ACHN (cell line): Measurements from ENCODE around the gene SYT12.
"Not testable (repeated sequence)": the region's sequence is repeated elsewhere in the genome, so short reads cannot be mapped to it uniquely, and the experiment has no call there.

Experiments
- DNase-seq: peaks from one replicate; pipeline ENCODE4 v3.0.0-alpha.2; 2015
- in situ Hi-C: cut with HindIII; loops from 2 replicates; pipeline ENCODE4 v1.10.0; 2017; ENCODE audit warnings: low sequenced_read_pairs, low pct_ligation_motif_present, low pct_unique_long_range_greater_than_20kb

The SYT12 gene, protein sequence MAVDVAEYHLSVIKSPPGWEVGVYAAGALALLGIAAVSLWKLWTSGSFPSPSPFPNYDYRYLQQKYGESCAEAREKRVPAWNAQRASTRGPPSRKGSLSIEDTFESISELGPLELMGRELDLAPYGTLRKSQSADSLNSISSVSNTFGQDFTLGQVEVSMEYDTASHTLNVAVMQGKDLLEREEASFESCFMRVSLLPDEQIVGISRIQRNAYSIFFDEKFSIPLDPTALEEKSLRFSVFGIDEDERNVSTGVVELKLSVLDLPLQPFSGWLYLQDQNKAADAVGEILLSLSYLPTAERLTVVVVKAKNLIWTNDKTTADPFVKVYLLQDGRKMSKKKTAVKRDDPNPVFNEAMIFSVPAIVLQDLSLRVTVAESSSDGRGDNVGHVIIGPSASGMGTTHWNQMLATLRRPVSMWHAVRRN

DNA sequence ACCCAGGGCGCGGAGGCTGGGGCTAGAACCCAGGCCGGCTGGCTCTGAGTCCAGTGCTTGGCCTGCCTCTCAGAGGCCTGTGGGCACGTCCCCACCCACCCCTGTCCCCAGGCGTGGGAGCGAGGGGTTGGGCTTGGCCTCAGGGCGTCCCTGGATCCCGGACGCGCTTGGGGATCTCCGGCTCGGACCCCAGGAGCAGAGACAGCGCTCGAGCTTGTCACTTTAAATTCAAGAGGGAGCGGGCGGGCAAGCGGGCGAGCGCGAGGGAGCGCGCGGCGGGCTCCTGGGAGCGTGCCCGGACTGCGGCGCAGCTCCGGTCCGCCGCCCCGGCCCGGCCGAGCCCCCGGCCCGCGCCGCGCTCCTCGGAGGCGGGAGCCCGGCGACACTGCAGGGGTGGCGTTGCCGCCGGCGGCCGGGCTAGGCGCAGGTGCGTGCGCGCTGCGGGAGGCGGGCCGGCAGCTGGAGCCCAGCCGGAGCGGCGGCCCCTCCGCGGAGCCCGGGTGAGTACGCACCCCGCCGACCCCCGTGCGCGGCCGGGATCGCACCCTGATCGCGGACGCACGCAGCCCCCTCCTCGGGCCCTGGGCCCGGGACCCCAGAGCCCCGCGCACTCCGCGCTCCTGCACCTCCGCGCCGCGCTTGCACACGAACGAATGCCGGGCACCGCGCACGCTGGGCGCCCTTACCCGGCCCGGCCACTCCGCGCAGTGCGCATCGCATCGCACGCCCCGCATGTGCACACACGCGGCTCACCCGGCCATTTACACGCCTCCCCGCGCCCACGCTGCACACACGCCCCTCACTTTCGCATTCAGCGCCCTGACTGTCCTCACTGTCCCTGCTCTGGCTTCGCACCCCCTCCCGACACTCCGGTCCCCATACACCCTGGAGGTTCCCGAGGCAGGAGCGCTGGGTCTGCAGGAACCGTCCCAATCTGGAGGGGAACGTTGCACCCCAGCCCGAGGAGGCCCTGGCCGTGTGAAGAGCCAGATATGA lies at the start of gene SYT12:
SYT12 (plus strand) TSS at position 174 of the 996 bp plus-strand sequence. CDS start 7,011 bp downstream, outside the sequence.
- in situ Hi-C loops: no loop called here
- DNase-seq: no peak

DNA sequence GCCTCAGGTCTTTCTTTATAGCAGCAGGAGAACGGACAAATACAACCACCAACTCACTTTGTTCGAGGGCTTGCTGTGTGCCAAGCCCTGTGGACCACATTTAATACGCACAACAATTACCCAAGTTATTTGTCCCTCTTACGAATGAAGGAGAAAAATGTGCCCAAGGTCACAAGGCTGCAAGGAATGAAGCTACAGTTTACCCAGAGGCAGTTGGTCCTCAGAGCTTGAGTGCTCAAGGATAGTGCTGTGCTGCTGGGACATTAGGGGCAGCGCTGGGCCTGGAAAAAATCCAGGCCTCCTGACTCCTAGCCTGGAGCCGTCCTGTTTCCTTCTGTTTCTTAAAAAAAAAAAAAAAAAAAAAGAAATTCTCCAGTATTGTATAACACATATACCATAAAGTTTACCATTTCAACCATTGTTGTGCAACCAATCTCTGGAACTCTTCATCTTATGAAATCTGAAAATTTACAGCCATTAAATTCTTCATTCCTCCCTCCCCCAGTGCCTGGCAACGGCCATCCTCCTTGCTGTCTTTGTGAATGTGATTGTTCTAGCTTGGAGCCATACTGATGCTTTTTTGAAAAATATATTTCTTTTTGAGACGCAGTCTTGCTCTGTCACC lies 48.9 kb upstream of the SYT12 start:
- in situ Hi-C loops: no loop called here
- DNase-seq: no peak

DNA sequence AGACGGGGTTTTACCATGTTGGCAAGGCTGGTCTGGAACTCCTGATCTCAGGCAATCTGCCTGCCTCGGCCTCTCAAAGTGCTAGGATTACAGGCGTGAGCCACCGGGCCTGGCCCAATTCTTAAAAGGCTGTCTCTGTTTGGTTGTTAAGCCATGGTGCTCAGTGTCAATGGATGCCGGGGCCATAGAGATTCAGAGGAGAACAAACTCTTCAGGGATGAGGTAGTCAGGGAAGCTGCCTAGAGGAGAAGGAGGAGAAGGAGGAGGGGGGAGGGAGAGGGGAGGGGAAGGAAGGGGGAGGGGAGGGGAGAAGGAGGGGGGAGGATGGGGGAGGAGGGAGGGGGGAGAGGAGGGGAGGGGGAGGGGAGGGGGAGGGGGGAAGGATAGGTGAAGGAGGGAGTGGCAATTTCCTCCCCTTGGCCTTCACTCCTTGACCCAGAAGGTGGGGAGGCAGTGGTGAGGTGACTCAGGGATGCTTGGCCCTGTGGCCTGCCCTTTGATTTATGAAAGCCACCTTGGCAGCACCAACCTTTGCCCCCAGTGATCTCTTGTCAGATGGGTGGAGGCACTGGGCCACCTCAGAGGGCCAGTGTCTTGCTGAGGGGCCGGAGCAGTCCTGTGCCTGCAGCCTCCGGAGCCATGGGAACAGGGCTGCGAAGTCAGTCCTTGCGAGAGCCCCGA lies 48.1 kb upstream of the SYT12 start, which contains the start of gene C11orf86:
C11orf86 (plus strand) TSS at position 581 of the 681 bp plus-strand sequence; CDS start at position 640, 59 bp downstream.
- in situ Hi-C loops: no loop called here
- no peak for DNase-seq

DNA sequence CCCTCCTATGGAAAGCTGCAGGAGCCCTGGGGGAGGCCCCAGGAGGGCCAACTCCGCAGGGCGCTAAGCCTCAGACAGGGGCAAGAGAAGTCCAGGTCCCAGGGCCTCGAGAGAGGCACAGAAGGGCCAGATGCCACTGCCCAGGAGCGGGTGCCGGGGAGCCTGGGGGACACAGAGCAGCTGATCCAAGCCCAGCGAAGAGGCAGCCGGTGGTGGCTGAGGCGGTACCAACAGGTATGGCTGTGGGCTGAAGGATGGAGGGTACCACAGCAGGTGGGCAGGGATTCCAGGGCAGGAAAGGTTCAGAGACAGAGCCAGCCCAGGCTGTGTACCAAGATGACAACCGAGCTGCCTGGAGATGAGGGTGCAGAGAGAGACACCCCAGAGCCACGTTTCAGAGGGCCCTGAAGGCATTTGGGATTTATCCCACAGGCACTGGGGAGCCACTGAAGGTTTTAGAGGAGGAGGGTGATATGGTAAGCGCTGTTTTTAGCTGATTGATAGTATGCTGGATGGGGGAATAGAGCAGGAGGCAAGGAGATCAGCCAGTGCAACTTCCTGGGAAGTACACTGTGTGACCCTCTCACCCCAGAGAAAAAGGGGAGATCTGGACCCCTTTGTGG lies 47.4 kb upstream of the SYT12 start:
- DNase-seq: no peak
- in situ Hi-C loops: no loop called here

DNA sequence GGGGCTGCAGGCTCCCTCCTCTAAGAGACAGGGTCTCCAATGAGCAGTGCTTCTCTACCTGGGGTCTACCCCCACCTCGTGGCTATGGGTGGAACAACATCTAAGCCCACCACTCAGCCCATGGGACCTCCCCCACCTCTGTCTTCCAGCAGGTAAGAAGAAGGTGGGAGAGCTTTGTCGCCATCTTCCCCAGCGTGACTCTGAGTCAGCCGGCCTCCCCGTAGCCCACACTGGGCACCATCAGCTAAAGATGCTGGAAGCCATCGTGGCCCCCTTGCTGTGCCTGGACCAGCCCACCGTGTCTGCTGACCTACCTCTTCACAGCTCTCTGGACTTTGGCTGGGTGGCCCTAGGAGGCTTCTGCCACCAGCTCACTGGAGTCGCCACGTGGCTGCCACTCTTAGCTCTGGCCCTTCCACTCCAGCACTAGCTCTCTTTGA lies 46.9 kb upstream of the SYT12 start:
- in situ Hi-C loops: no loop called here
- DNase-seq: peak; percentile 19

DNA sequence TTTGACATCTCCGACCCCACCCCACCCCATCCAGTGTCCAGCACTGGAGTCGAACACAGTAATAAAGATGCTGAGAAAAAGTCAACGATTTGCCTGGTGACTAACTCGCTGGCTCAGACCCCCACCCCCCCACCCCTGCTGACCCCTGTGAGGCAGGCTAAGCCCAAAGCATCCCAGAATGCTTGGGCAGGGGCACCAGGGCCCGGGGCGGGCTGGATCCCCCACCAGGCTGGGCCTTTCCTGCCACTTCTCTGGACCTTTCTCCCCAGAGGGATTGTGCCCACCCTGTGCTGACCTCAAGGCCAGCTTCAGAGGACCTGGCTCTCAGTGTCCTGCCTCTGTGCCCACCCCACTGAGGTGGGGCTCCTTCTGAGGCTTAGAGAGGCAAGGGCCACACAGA lies 46.0 kb upstream of the SYT12 start:
- DNase-seq: no peak
- in situ Hi-C loops: no loop called here

DNA sequence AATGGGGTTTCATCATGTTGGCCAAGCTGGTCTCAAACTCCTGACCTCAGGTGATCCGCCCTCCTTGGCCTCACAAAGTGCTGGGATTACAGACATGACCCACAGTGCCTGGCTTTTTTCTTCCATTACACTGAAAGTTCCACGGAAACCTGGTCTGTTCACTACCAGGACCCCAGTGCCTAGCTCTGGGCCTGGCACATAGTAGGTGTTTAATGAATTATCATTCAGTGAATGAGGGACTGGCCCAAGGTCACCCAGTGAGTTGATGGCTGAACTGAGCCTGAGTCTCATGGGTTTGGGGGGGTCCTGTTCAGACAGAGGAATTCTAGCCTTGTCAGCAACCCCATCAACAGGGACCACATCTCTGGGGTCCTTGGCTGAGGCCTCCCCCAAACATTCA lies 44.7 kb upstream of the SYT12 start:
- no peak for DNase-seq
- in situ Hi-C loops: no loop called here

DNA sequence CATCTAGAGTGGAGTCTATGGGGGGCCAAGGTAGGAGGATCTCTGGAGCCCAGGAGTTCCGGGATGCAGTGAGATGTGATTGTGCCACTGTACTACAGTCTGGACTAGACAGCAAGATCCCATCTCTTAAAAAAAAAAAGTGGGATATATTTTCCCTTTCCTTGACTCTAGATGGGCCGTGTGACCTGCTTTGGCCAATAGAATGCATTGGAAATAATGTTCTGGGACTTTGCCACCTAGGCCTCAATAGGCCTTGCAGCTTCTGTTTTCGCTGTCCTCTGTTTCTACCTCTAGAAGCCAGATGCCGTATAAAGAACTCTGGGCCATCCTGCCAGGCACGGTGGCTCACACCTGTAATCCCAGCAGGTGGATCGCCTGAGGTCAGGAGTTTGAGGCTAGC lies 44.2 kb upstream of the SYT12 start:
- no peak for DNase-seq
- in situ Hi-C loops: no loop called here

DNA sequence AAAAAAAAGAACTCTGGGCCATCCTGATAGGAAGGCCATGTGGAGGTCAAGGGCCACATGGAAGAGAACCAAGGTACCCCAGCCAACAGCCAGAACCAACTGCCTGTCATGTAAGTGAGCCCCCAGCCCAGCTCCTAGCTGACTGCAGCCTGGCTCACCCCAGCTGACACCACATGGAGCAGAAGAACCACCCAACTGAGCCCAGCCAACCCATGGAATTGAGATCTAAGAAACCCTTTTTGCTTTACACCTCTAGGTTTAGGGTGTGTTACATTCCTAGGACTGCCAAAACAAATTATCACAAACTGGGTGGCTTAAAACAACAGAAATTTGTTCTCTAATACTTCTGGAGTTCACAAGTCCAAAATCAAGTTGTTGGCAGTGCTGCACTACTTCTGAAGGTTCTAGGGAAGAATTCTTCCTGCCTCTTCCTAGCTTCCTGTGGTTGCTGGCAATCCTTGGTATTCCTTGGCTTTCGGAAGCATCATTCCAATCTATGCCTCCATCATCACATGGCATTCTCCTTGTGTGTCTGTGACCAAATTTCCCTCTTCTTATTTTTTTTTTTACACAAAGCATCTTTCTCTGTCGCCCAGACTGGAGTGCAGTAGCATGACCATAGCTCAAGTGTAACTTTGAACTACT lies 43.5 kb upstream of the SYT12 start:
- in situ Hi-C loops: no loop called here
- peak; percentile 28 for DNase-seq

DNA sequence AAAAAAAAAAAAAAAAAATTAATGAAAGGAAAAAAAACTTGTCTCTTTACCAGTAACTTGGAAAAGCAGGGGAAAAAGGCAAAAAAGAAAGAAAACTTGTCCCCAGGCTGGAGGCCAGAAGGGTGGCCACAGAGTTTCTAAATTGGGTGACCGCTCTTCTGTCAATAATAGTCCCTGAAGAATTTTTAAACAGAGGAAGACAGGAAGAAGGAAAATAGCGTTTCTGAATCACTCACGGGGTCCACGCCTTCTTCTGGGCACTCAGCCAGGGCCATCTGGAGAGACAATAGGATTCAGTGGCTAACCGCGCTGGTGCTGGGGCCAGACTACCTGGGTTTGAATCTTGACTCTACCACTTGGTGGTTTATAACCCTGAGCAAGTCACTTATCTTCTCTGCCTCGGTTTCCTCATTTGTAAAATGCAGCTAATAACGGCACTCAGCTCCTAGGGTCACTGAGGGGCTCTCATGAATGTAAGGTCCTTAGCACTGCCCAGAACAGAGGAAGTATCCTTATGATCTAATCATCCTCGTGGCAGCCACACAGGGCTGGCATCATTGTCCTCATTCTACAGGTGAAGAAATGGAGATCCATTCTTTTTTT lies 40.9 kb upstream of the SYT12 start:
- in situ Hi-C loops: no loop called here
- DNase-seq: peak; percentile 89

DNA sequence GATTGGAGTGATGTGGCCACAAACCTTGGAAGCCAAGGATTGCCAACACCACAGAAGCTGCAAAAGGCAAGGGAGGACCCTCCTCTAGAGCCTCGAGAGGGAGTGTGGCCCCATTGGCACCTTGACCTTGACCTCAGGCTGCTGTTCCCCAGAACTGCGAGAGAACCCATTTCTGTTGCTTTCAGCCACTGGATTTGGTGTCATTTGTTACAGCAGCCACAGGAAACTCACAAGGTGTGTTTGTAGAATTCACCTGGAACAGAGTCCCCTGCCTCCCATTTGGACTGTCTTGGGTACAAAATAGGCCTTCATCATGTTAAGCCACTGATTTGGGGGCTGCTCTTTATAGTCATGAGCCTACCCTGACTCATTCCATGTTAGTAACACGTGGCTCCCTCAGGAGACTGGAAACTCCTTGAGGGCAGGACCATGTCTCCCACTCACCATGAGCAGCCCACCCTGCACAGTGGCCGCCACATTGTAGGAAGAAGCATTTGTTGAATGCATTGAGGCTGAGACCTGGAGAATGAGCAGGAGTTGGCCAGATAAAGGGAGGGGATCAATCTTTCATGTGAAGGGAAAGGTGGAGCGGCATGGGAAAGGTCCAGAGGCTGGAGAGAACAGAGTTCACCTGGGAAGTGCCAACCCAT lies 39.5 kb upstream of the SYT12 start:
- no peak for DNase-seq
- in situ Hi-C loops: no loop called here

DNA sequence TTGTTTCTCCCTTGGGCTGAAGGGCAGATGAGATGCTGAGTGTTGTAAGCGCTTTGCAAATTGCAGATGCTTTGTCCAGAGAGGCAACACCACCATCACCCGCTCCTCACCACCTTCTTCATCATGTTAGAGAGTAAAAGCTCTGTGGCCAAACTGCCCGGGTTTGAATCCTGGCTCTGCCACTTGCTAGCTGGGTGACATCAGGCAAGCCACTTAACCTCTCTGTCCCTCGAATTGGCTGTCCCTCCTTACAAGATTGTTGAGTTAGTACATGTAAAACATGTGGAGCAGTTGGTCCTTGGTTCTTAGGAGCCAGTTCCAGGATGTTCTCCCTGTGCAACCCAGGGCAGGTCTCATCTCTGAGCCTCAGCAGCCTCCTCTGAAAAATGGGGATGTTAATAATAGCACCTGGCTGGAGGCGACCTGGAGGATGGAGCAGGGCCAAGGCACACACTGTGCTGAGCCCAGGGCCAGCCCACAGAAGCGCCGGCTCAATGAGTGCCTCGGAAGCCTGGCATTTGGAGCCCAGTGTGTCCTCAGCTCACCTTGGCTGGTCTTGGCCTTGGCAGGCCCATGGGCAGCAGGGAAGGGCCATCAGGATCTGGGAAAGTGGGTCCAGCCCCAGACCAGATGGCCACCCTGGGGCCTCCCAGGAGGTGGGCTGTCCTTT lies 37.3 kb upstream of the SYT12 start:
- in situ Hi-C loops: no loop called here
- no peak for DNase-seq

DNA sequence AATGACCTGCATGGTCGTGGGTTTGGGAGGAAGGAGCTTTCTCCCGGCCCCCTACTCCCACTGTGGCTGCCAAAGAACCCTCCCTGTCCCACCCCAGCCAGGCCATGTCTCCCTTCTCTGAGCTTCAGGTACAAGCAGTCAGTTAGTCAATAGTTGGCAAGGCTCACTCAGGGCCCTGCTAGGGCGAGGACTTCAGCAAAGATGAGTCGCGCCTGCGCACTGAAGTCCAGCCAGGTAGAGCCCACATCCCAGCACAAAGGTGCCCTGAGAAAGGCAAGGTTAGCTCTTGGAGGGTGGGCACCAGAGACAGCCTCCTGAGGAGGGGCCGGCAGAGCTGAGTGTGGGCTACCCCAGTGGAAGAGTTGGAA lies 36.8 kb upstream of the SYT12 start:
- no peak for DNase-seq
- in situ Hi-C loops: no loop called here

DNA sequence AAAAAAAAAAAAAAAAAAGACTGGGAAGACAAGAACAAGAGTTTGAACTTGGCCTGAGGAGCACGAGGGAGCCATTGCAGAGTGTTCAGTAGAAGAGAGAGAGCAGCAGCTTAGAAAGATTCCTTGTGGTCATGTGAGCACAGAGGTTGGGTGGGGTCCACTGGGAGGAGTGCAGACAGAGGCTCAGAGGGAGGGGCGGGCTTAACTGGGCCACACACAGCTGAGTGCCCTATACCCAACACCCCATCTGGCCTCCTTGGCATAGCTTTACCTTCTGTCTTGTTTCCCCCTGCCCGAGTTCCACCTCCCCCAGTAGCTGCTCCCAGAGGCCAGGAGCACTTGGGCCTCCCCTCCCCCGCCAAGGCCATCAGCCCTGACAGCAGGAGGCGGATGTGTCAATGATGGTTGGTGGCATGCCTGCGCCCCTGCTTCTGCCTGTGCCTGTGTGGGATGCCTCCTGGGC lies 35.7 kb upstream of the SYT12 start:
- DNase-seq: no peak
- in situ Hi-C loops: no loop called here

DNA sequence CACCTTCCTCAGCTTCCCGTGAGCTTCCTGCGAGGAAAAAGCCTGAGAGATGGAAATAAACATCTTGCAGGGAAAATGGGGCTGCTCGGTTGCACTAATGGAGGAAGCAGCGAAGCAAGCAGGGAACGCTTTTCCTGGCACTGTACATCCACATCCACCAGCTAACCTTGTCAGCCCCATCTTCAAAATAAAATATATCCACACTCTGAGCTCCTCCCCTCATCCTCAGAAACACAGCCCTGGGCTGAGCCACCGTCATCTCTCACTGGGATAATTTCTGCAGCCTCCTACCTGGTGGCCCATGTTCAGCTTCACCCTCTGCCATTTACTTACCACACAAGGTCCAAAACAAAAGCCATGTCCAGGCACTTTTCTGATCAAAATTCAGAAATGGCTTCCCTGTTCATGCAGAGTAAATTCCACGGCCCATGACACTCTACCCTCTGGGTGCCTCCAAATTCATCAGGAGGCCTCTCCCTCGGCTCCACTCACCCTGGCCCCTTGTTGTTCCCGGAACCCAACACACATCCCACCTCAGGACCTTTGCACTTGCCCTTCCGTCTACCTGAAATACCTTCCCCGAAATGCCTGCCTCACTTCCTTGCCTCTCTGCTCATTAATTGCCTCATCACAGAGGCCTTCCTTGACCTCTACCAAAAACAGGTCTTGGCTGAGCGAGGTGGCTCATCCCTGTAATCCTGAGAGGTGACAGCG lies 34.9 kb upstream of the SYT12 start:
- in situ Hi-C loops: no loop called here
- DNase-seq: no peak

DNA sequence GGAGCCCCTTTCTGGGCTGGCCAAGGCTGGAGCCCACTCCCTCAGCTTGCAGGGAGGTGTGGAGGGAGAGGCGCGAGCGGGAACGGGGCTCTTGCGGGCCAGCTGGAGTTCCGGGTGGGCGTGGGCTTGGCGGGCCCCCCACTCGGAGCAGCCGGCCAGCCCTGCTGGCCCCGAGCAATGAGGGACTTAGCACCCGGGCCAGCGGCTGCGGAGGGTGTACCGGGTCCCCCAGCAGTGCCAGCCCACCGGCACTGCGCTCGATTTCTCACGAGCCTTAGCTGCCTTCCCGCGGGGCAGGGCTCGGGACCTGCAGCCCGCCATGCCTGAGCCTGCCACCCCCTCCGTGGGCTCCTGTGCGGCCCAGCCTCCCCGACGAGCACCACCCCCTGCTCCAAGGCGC lies 34.2 kb upstream of the SYT12 start:
- in situ Hi-C loops, DNase-seq: not testable (repeated sequence)
